ENCODE data around the gene ATP4A.

Gene ATP4A

GRCh38 chr19:35549174-35549788 lies 14.2 kb downstream of the ATP4A start:
- DNase-seq (ENCODE audit: low read depth, low spot score) = peak; percentile 81

DNA sequence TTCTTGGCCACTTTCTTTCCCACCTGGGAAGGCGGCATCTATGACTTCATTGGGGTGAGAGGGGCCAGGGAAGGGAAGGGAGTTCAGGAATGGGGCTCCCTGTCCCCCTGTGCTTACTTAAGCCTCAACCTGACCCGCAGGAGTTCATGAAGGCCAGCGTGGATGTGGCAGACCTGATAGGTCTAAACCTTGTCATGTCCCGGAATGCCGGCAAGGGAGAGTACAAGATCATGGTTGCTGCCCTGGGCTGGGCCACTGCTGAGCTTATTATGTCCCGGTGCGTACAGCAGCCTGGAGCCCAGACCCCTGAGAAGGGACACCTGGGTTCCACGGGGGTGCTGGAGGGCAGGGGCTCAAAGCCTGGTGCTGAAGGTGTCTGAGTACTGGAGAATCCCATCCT lies 16.9 kb downstream of the ATP4A start:
- no peak for DNase-seq (ENCODE audit: low read depth, low spot score)

GRCh38 chr19:35545855-35546381 lies 17.5 kb downstream of the ATP4A start:
- DNase-seq (ENCODE audit: low read depth, low spot score) = peak; percentile 49

- peak; percentile 97 for DNase-seq (ENCODE audit: low read depth, low spot score)
These were observed 18.2 kb downstream of the ATP4A start, which contains the start of gene TMEM147 for GRCh38 chr19:35545001-35545854. TMEM147 (plus strand) TSS chr19:35545626; CDS start chr19:35545740, 114 bp downstream.

DNA sequence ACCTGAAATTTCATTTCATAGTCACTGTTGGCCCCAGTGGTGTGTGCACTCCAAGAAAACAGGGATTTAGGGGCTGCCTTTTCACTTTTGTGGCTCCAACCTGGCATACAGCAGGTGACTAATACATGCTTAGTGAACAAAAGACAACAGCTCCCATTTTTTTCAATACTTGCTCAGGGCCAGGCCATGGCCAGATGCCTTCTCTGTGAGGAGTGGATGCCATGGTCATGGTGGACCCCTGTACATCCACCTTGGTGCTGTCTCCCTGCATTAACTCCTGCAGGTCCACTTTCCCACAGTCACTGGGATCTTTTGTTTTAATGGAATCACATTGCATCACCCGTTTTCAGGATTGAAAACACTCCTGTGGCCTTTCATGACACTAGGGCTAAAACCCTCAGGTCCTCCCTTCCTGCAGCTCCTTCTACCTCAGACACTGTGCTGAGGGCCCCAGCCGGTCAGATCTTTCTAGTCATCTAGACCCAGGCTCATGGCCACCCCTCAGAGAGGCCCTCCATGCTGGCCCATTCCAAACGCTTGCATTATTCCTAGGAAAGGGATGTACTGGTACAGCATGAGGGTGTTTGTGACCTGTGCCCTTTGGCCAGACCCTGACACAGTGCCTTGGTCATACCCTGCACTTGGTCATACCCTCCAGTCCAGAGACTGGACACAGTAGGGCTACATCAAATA lies 19.2 kb downstream of the ATP4A start:
- no peak for DNase-seq (ENCODE audit: low read depth, low spot score)

DNA sequence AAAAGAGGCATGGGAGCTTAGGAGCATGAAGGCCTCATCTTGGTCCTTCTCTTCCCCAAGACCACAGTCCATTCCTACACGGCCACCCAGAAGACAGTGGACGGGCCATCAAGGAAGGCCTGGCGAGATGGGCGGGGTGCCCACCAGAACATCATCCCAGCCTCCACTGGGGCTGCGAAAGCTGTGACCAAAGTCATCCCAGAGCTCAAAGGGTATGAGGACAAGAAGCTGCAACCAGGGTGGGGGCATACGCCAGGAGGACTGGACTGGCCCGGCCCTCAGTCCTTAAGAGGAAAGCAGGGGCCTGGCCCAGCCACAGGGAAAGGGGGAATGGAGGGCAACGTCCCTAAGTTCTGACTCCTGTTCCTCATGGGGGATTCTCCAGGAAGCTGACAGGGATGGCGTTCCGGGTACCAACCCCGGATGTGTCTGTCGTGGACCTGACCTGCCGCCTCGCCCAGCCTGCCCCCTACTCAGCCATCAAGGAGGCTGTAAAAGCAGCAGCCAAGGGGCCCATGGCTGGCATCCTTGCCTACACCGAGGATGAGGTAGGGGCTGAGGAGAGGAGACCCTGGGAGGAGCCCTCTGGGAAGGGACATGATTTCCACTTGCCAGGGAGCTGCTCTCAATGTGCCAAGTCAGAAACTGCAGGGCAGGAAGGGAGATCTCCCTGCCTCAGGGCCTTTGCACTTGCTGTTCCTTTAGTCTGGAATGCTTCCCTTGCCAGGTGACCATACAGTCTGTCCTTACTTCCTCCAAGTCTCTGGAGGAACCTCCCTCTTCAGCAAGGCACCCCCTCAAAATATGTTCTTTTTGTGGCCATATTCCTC lies 20.0 kb downstream of the ATP4A start:
- no peak for DNase-seq (ENCODE audit: low read depth, low spot score)

GRCh38 chr19:35542209-35542608 lies 21.2 kb downstream of the ATP4A start:
- DNase-seq (ENCODE audit: low read depth, low spot score) = no peak

- no peak for DNase-seq (ENCODE audit: low read depth, low spot score)
These were observed 23.0 kb downstream of the ATP4A start for GRCh38 chr19:35540356-35540927.

- DNase-seq (ENCODE audit: low read depth, low spot score) = no peak
These were observed 23.6 kb downstream of the ATP4A start for GRCh38 chr19:35539850-35540249.

DNA sequence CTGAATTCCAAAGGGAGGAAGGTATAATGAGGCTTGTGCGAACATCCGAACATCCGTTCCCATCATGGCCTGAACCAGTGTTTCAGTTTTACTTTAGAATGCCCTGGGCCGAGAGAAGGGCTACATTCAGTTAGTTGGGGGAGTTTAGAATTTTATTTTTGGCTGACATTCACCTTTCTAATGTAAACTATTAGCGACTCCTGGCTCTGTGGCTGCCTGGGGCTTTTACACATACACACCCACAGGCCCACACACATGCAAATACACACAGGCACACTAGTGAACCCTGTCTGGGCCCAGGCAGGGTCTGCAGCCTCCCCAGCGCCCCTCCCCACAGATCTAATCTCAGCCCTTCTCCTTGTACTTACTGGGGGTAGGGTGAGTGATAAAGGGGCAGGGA lies 24.1 kb downstream of the ATP4A start:
- no peak for DNase-seq (ENCODE audit: low read depth, low spot score)

- no peak for DNase-seq (ENCODE audit: low read depth, low spot score)
These were observed 28.5 kb downstream of the ATP4A start for GRCh38 chr19:35534803-35535480.

DNA sequence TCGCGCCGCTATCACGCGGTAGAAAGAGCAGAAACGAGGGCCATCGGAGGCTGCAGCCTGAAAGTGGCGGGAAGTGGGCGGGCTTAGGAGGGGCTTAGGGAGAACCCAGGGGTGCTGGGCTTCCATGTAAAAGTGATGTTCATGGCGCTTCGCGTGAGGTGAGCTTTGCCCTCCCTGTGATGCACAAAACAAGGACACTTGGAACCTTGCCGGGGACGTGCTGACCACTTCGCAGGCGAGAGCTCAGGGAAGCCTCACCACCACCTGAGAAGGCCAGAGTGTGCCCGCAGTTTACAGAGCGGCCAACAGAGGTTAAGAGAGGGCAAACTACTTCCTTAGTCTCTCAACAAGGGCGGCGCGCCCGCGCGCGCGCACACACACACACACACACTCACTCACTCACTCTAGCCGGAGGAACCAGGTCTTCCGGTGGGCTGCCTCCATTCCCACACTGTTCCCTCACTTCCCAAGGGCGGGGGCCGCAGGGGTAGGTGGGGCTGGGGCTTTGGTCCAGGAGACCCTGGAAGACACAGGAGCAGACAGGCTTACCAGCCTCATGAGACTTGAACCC lies 29.6 kb downstream of the ATP4A start:
- DNase-seq (ENCODE audit: low read depth, low spot score) = peak; percentile 26

DNA sequence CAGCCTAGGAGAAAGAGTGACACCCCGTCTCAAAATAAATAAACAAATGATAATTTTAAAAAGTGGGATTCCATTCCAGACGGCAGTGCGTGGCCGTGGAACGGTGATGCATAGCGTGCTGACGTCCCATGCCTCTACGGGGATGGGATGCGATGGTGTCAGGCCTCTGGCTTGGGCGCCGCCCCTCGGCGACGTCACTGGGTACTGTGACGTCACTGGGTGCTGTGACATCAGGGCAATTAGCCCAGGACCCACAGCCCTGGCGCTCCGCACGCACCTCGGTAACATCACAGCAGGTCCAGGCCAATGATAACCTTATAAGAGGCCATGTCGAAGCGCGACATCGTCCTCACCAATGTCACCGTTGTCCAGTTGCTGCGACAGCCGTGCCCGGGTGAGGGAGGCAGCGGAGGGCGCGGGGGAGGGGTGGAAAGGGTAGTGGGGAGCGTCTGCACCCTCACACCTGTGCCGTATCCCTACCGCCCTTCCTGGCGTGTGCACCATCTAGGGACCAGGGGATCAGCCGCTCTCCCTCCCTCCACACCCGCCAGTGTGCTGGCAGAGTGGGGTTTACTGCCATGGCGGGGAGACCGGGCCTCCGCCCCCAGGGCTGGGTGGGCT lies 30.1 kb downstream of the ATP4A start, which contains the start of gene GAPDHS:
Gene GAPDHS (plus strand): TSS at position 256 of the 621 bp plus-strand sequence. CDS start 72 bp downstream, at position 328.
- DNase-seq (ENCODE audit: low read depth, low spot score) = no peak

DNA sequence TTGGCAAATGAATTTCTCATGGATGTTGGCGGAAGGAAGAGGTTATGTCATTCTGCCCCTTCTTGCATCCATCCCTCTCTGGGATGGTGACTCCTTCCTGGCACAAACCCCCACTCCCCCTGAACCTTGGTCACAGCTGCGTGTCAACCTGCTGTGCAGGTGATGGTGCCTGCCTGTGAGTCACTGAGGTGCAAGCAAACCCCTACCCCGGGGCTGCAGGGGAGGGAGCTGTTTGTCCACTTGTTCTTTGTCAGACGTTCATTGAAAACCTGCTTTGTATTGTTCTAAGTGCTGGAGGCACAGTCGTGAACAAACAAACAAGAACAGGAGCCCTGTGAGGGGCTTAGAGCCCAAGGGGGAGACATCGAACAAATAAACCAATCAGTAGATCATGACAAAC lies 32.2 kb downstream of the ATP4A start:
- DNase-seq (ENCODE audit: low read depth, low spot score) = no peak

DNA sequence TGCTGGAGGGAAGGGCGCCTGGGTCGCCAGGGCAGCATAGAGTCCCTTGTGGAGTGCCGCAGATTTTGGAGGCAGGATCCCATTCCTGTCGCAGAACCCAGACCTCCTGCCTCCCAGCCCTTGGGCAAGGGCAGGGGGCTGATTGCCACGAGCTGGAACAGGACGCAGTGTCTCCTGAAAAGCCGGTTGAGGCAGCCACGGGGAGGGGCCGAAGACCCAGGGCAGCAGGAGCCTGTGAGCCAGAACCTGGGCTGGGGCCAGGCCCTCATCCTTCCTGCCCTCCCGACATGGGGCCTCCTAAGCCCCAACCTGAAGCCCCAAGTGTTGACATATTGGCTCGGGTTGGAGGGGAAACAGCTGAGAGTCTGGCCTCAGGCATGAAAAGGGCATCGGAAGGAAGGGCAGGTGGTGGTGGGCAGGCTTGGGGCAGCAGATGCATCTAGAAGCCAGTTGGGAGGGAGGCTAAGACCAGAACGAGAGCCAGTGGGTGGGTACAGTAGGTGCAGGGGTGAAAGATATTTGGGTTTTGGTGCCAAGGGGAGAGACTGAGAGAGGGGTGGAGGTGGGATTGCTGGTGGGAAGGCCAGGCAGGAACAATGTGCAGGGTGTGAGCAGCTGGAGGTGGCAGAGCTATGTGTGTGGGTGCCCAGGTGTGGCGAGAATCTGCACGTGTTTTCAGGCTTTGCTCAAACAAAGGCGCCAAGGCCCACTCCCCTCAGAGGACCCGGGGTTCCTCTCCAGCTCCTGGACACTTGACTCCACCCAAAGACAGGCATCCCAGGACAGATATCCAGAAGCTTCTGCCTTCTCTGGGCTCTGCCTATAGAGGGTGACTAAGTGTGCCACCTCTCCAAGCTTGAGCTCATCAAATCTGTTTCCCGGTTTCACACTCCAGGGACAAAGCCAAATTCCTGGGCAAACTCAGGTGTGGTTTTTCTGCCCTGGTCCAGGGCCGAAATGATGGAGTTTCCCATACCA lies 33.9 kb downstream of the ATP4A start:
- no peak for DNase-seq (ENCODE audit: low read depth, low spot score)

DNA sequence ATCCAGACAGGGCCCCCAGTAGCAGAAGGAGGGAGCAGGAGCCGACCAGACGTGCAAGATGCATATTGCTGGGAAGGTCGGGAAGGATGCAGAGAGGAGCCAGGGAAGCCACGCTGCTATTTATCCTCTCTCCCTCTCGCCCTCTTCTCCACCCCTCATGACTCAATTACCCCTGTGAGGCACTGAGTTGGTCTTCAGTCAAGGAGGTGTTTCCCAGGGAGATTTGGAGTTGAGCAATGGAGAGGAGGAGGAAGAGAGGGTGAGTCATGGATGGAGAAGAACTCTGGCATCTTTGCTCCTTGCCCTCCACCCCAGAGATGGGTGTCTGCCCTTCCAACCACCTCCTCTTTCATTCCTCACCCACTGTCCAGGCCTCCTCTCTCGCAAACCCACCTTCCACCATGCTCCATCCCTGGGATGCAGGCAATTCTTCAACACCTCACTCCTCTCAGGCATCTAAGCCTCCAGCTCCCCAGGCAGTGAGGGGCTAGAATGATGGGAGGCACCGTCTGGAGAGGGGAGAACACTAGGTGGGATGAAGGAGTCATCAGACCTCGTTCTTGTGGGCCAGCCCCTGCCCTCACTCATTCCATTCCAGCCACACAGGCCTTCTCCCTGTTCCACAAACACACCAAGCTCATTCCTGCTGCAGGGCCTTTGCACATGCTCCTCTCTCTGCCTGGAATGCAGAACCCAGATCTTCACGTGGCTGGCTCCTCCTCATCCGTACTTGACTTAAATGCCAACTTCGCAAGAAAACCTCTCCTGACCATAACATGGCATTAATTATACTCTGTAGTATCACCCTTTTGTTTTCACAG lies 35.0 kb downstream of the ATP4A start, which contains the start of gene SBSN:
Gene SBSN (minus strand): TSS at position 94 of the 821 bp plus-strand sequence. CDS start 30 bp downstream, at position 64.
- DNase-seq (ENCODE audit: low read depth, low spot score) = no peak

DNA sequence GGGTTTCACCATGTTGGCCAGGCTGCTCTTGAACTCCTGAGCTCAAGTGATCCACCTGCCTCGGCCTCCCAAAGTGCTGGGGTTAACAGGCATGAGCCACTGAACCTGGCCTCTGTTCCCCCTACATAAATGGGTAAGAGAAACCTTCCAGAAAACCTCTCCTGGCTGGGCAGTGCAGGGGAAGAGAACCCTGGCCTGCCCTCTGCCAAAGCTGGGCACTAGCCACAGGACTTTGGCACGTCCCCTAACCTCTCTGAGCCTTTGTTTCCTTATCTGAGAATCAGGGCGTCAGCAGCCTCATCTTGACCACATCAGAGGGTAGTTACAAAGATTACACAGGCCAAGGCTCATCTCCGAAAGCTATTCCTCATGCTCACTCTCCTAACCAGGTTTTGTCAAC lies 37.6 kb downstream of the ATP4A start:
- DNase-seq (ENCODE audit: low read depth, low spot score) = no peak
